ENCODE data around the gene MYO7B.

MYO7B gene

DNA sequence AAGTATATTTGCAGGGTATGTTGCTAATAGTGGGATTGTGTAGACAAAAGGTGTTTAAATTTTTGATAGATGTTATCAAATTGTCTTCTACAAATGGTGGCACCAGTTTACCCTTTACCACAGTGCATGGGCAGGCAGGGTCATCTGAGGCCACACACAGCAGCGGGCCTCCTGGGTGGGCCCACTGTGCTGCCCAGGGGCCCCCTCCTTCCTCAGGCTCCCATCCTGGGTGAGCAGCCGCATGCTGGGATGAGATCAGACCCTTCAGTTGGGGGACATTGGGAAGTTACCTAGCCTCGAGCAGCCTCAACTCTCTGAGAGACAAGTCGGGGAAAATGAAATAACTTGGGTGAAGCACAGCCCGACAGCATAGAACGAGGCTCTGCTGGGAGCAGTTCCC lies 9.7 kb downstream of the MYO7B start:
- DNase-seq (ENCODE audit: low read depth in 1 of 2, low spot score in 1 of 2), result no peak
- TF ChIP-seq JUND (IDR thresholded peaks at IDR 0.05; ENCODE audit: low read depth), result no peak
- in situ Hi-C loops (cut with HindIII; ENCODE audit: low pct_unique_long_range_greater_than_20kb, low sequenced_read_pairs), result no loop called here

DNA sequence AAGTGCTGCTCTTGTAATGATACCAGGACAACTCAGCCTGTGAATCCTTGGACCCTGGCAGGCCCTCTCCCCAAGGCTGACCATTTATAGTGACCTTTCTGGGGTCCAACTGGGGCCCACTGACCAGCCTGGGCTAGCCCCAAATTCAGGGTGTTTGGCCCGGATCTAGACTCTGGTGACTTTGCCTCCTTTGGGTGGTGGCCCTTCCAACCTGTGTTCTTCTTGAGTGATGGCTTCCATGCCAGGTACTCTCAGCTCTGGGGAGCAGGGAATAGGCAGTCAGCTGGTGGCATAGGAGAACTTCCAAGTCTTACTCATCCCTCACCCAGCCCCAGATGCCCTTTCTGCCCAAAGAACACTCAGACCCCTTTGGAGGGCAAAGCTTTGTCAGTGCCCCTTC lies 10.3 kb downstream of the MYO7B start:
- no peak for DNase-seq (ENCODE audit: low read depth in 1 of 2, low spot score in 1 of 2)
- in situ Hi-C loops (cut with HindIII; ENCODE audit: low pct_unique_long_range_greater_than_20kb, low sequenced_read_pairs), result no loop called here
- TF ChIP-seq JUND (IDR thresholded peaks at IDR 0.05; ENCODE audit: low read depth), result no peak

GRCh38 chr2:127546797-127547196 lies 11.3 kb downstream of the MYO7B start:
- in situ Hi-C loops (cut with HindIII; ENCODE audit: low pct_unique_long_range_greater_than_20kb, low sequenced_read_pairs), result no loop called here
- TF ChIP-seq JUND (IDR thresholded peaks at IDR 0.05; ENCODE audit: low read depth), result no peak
- DNase-seq (ENCODE audit: low read depth in 1 of 2, low spot score in 1 of 2), result no peak

GRCh38 chr2:127551221-127551930 lies 15.9 kb downstream of the MYO7B start:
- no peak for TF ChIP-seq JUND (IDR thresholded peaks at IDR 0.05; ENCODE audit: low read depth)
- no peak for DNase-seq (ENCODE audit: low read depth in 1 of 2, low spot score in 1 of 2)
- in situ Hi-C loops (cut with HindIII; ENCODE audit: low pct_unique_long_range_greater_than_20kb, low sequenced_read_pairs), result no loop called here

- no peak for DNase-seq (ENCODE audit: low read depth in 1 of 2, low spot score in 1 of 2)
- no peak for TF ChIP-seq JUND (IDR thresholded peaks at IDR 0.05; ENCODE audit: low read depth)
- in situ Hi-C loops (cut with HindIII; ENCODE audit: low pct_unique_long_range_greater_than_20kb, low sequenced_read_pairs), result no loop called here
Observed at GRCh38 chr2:127552336-127552735, 16.9 kb downstream of the MYO7B start.

DNA sequence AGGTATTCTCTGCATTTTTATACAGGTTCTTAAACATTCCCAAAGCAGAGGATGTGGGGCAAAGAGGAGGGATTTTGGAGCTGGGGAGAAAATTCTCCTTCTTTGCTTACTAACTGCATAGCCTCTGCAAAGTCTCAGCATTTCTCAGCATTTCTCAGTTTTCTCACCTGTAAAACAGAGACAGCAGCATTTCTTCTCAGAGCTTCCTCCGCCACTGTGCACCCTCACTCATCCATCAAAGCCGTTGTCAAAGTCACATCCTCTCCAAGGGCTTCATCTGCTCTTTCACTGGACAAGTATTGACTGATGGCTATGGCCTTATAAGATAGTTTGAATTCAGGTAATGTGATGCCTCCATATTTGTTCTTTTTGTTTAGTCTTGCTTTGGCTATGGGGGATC lies 17.4 kb downstream of the MYO7B start:
- no peak for TF ChIP-seq JUND (IDR thresholded peaks at IDR 0.05; ENCODE audit: low read depth)
- in situ Hi-C loops (cut with HindIII; ENCODE audit: low pct_unique_long_range_greater_than_20kb, low sequenced_read_pairs), result no loop called here
- no peak for DNase-seq (ENCODE audit: low read depth in 1 of 2, low spot score in 1 of 2)

DNA sequence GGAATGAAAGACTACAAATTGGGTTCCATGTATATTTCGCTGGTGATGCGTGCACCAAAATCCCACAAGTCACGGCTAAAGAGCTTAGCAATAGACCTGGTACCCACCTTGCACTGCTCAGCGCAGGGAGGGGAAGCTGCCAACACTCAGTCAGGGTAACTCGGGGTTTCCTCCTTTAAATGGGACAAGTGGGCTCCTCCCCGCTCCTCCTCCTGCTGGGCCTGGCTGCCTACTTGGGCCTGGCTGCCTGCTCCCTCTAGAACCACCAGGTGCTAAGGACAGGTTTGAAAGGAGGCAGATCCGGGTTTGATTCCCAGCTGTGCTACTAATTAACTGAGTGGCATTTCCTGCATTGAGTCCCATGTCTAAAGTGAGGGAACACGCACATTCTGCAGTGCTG lies 23.4 kb downstream of the MYO7B start:
- DNase-seq (ENCODE audit: low read depth in 1 of 2, low spot score in 1 of 2), result no peak
- in situ Hi-C loops (cut with HindIII; ENCODE audit: low pct_unique_long_range_greater_than_20kb, low sequenced_read_pairs), result no loop called here
- TF ChIP-seq JUND (IDR thresholded peaks at IDR 0.05; ENCODE audit: low read depth), result no peak

DNA sequence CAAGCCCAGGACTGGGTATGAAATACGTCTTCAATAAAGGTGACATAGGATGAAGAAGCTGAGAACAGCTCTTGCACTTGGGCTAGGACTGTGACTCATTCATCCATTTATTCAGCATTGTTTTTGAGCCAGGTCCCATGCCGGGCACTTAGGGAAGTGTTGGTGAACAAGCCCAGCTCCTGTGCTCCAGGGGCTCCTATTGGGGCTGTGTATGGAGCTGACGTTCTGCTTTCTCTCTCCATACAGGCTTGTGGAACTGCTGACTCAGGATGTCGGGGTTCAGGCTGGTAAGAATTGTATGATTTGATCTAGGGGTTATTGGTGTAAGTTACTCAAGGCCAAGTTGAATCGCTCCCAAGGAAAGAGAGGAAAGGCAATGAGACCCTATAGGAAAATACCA lies 24.0 kb downstream of the MYO7B start:
- in situ Hi-C loops (cut with HindIII; ENCODE audit: low pct_unique_long_range_greater_than_20kb, low sequenced_read_pairs), result no loop called here
- no peak for TF ChIP-seq JUND (IDR thresholded peaks at IDR 0.05; ENCODE audit: low read depth)
- no peak for DNase-seq (ENCODE audit: low read depth in 1 of 2, low spot score in 1 of 2)

- in situ Hi-C loops (cut with HindIII; ENCODE audit: low pct_unique_long_range_greater_than_20kb, low sequenced_read_pairs), result no loop called here
- no peak for TF ChIP-seq JUND (IDR thresholded peaks at IDR 0.05; ENCODE audit: low read depth)
- no peak for DNase-seq (ENCODE audit: low read depth in 1 of 2, low spot score in 1 of 2)
Observed at GRCh38 chr2:127560201-127560930, 24.9 kb downstream of the MYO7B start.

DNA sequence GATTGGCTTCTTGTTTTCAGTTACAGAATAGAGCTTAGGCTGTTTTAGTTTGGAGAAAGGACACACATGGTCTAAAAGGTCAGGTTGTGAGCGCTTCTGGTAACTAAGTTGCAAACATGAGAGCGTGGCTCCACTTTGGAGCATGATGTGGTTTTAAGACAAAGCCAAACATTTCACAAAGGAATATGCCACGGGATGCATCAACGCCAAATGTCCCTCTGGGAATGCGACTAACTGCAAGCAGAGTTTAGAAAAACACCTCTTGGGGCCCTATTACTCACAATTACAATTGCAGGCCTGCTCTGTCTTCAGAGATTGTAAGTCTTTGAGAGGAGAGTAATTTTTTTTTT lies 25.4 kb downstream of the MYO7B start:
- in situ Hi-C loops (cut with HindIII; ENCODE audit: low pct_unique_long_range_greater_than_20kb, low sequenced_read_pairs), result no loop called here
- TF ChIP-seq JUND (IDR thresholded peaks at IDR 0.05; ENCODE audit: low read depth), result no peak
- no peak for DNase-seq (ENCODE audit: low read depth in 1 of 2, low spot score in 1 of 2)

GRCh38 chr2:127561371-127561770 lies 25.9 kb downstream of the MYO7B start:
- DNase-seq (ENCODE audit: low read depth in 1 of 2, low spot score in 1 of 2), result no peak
- TF ChIP-seq JUND (IDR thresholded peaks at IDR 0.05; ENCODE audit: low read depth), result no peak
- in situ Hi-C loops (cut with HindIII; ENCODE audit: low pct_unique_long_range_greater_than_20kb, low sequenced_read_pairs), result no loop called here

DNA sequence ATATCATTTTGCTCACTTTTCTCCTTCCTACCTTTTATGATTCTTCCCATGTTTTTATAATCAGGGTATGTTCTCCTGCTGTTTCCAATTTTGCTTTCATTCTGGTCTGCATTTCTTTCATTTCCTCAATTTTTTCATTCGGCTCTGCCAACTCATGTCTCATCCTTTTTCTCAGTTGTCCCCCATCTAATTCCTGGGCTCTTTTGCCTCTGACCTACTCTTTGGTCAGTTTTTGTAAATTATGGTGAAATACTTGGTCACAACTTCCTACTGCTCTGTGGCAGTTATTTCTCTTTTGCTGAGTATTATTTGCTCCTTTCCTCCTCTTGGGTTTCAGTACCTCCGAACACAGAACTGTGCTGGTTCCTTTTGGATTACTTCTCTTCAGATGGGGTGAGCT lies 27.5 kb downstream of the MYO7B start:
- DNase-seq (ENCODE audit: low read depth in 1 of 2, low spot score in 1 of 2), result no peak
- in situ Hi-C loops (cut with HindIII; ENCODE audit: low pct_unique_long_range_greater_than_20kb, low sequenced_read_pairs), result no loop called here
- TF ChIP-seq JUND (IDR thresholded peaks at IDR 0.05; ENCODE audit: low read depth), result no peak

DNA sequence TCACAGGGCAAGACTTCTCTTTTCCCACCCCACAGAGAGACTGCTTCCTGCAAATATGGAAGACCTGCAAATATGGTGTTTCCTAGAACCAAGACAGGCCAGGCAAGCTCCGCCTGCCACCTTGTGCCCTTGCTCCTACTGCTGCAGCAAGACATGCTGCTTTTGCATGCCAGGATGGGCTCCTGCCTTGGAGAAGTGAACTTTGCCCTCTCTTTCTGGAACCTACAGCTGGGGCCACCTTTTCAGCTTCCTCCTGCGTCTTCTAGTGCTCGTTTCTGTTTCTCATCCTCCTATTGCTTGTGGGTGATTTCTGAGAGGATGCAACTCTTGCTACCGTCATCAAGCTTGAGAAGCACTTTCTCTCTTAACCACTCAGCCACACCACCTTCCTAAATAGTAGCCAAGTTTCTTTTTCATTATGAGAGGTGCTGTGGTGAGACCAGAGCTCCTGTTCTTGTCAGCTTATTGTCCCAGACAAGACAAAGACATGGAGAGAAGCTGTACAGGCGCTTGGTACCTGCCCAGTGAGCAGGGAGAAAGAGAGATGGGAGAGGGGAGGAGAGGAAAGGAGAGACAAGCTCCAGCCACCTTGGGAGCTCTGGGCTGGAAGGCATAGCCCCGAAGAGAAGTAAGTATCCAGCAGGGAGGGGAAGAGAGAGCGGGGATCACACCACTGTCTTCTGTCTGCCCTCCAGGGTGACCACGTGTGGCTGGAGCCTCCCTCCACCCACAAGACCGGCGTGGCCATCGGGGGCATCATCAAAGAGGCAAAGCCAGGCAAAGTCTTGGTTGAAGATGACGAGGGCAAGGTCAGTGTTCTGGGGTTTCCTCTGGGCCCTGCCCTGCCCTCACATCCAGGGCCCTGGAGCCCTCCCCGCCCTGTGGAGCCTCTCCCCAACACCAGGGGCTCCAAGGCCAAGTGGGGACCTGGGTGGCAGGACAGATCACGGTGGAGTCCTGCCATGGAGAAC lies 28.3 kb downstream of the MYO7B start:
- in situ Hi-C loops (cut with HindIII; ENCODE audit: low pct_unique_long_range_greater_than_20kb, low sequenced_read_pairs), result no loop called here
- TF ChIP-seq JUND (IDR thresholded peaks at IDR 0.05; ENCODE audit: low read depth), result no peak
- DNase-seq (ENCODE audit: low read depth in 1 of 2, low spot score in 1 of 2), result no peak

Data from T47D (cell line).